Endothelial cell of umbilical vein (primary cell): ENCODE measurements around the gene CTDP1. TPM values are rescaled to one million over a fixed set of nuclear protein-coding genes. Genes with fewer than 3 reads are reported as not detected.

Source experiments
- BruUV-seq: library from RNA; stranded (reverse); fragments of 400-500 nt; replicated peaks from 2 replicates; lab custom pipeline; 2021; lab: Mats Ljungman, UMichigan
- CTCF ChIA-PET: fragments of 300-600, 350-600 bp; sonication (Branson Sonifier 250); formaldehyde crosslinking; loops from one replicate; lab custom pipeline; 2021; ENCODE audit warnings: antibody characterized with exemption, inconsistent platforms; lab: Charles Lee
- POLR2A ChIA-PET: fragments of 300-600, 350-600 bp; sonication (Branson Sonifier 250); formaldehyde crosslinking; loops from one replicate; lab custom pipeline; 2021; ENCODE audit warnings: antibody characterized with exemption, inconsistent platforms; lab: Charles Lee
- DNase-seq: peaks from one replicate; pipeline ENCODE4 v3.0.0-alpha.2; 2011; ENCODE audit warnings: low read depth, low spot score
- FAIRE-seq: peaks from 2 replicates; lab custom pipeline; 2011; peaks lifted over from hg19 to GRCh38; lab: Jason Lieb, UNC
- H2AFZ ChIP-seq: 2 replicates; pipeline ENCODE4 v1.6.0; 2012; ENCODE audit warnings: low read depth, low read length, control low read depth, inconsistent platforms
- H3K27ac ChIP-seq: 2 replicates; pipeline ENCODE4 v1.5.1; 2011; ENCODE audit warnings: low read depth, mild to moderate bottlenecking, control low read depth, low read length, moderate library complexity; ENCODE audit not compliant: insufficient read depth
- H3K27me3 ChIP-seq, 2 experiments: 2 replicates each; pipeline versions ENCODE4 v1.6.0 to v1.6.1; 2011; ENCODE audit warnings: low read length in 2 of 2, mixed read lengths in 1 of 2; ENCODE audit not compliant: control insufficient read depth in 2 of 2, insufficient read depth in 2 of 2
- H3K36me3 ChIP-seq, 2 experiments: 2 replicates in 1 of 2; 3 replicates in 1 of 2; pipeline ENCODE4 v1.5.1; 2011; ENCODE audit warnings: low read length in 2 of 2, mild to moderate bottlenecking in 1 of 2, moderate library complexity in 1 of 2; ENCODE audit not compliant: control insufficient read depth in 2 of 2, insufficient read depth in 2 of 2; ENCODE audit errors: extremely low read depth in 1 of 2
- H3K4me1 ChIP-seq: 3 replicates; pipeline ENCODE4 v1.5.1; 2011; ENCODE audit warnings: mild to moderate bottlenecking, low read length; ENCODE audit not compliant: control insufficient read depth, insufficient read depth; ENCODE audit errors: extremely low read depth
- H3K4me2 ChIP-seq: 2 replicates; pipeline ENCODE4 v1.6.1; 2011; ENCODE audit warnings: low read length, control low read depth, mixed read lengths; ENCODE audit not compliant: insufficient read depth
- H3K4me3 ChIP-seq, 3 experiments: fragments of 200-600 bp in 1 of 3; sonication (generic), shearing (Covaris generic) in 1 of 3; replicated peaks in 1 of 3; 2 replicates each; pipeline ENCODE4 v1.5.1; 2011 to 2016; ENCODE audit warnings: control low read depth in 3 of 3, low read length in 3 of 3, mild to moderate bottlenecking in 2 of 3, inconsistent platforms in 1 of 3, low read depth in 1 of 3, moderate library complexity in 1 of 3; ENCODE audit not compliant: insufficient read depth in 1 of 3
- H3K79me2 ChIP-seq: 2 replicates; pipeline ENCODE4 v1.6.0; 2012; ENCODE audit warnings: low read length, inconsistent platforms; ENCODE audit not compliant: control insufficient read depth, insufficient read depth
- H3K9ac ChIP-seq: replicated peaks from 2 replicates; pipeline ENCODE3; 2011; ENCODE audit warnings: low read length, control low read depth; ENCODE audit not compliant: insufficient read depth; ENCODE audit errors: extremely low read depth
- H3K9me1 ChIP-seq: replicated peaks from 3 replicates; pipeline ENCODE4 v1.6.0; 2011; ENCODE audit warnings: mild to moderate bottlenecking, low read length; ENCODE audit not compliant: control insufficient read depth, insufficient read depth; ENCODE audit errors: extremely low read depth
- H3K9me3 ChIP-seq: replicated peaks from 2 replicates; pipeline ENCODE4 v1.5.1; 2012; ENCODE audit warnings: low read length, inconsistent platforms; ENCODE audit not compliant: control insufficient read depth, insufficient read depth
- H4K20me1 ChIP-seq: replicated peaks from 2 replicates; pipeline ENCODE3; 2011; ENCODE audit warnings: mild to moderate bottlenecking, low read length; ENCODE audit not compliant: control insufficient read depth, insufficient read depth; ENCODE audit errors: extremely low read depth
- EZH2 ChIP-seq: IDR thresholded peaks from 2 replicates; pipeline ENCODE4 v1.6.1; 2012; ENCODE audit warnings: borderline replicate concordance, low read depth, mild to moderate bottlenecking, moderate library complexity, low read length, inconsistent platforms; ENCODE audit not compliant: severe bottlenecking
- FOS ChIP-seq: IDR thresholded peaks from 2 replicates; pipeline ENCODE4 v1.6.1; 2011; ENCODE audit warnings: mild to moderate bottlenecking, low read length, moderate library complexity, borderline replicate concordance; ENCODE audit not compliant: insufficient read depth
- JUN ChIP-seq: IDR thresholded peaks from 2 replicates; pipeline ENCODE4 v1.6.1; 2011; ENCODE audit warnings: borderline replicate concordance, low read depth; ENCODE audit not compliant: insufficient read length, insufficient read depth
- MYC ChIP-seq: IDR thresholded peaks from one replicate; pipeline ENCODE4 v1.6.1; 2011; ENCODE audit warnings: mild to moderate bottlenecking, low read depth, low read length
- POLR2A ChIP-seq: IDR thresholded peaks from 2 replicates; pipeline ENCODE4 v1.6.1; 2012; ENCODE audit warnings: low read depth, mild to moderate bottlenecking, control low read depth, low read length
- POLR2AphosphoS5 ChIP-seq: IDR thresholded peaks from 2 replicates; pipeline ENCODE4 v1.6.1; 2012; ENCODE audit warnings: low read depth, mild to moderate bottlenecking, control low read depth, low read length, moderate library complexity; ENCODE audit not compliant: insufficient read depth
- dilution Hi-C: fragments of 300-500 bp; cut with MboI; formaldehyde crosslinking; loops from one replicate; pipeline ENCODE4 v1.15.0; 2019; ENCODE audit warnings: low sequenced_read_pairs; ENCODE audit not compliant: extremely low pct_ligation_motif_present
- intact Hi-C: fragments of 100-400 bp; cut with micrococcal nuclease; formaldehyde crosslinking; loops from one replicate; pipeline ENCODE4 v1.10.0; 2022
- polyA plus RNA-seq, 4 experiments: library from polyadenylated mRNA; depleted of rRNA in 3 of 4; stranded (reverse) in 3 of 4; unstranded in 1 of 4; fragments of >200 nt; gene quantifications; 2 replicates each; pipeline versions ENCODE4 v1.2.1 to v1.2.3, GENCODE V29; 2011 to 2012; ENCODE audit warnings: missing spikeins in 1 of 4
- total RNA-seq: library from RNA; stranded (reverse); gene quantifications from 2 replicates; pipeline ENCODE4 v1.2.3, GENCODE V29; 2021
- TF ChIP-seq, protein P1 (sequence below): IDR thresholded peaks from 2 replicates; pipeline ENCODE4 v1.6.1; 2011; ENCODE audit not compliant: insufficient read depth, insufficient read length
- TF ChIP-seq, protein P2 (sequence below), 2 donors: IDR thresholded peaks; 1 replicate in 1 of 2; 2 replicates in 1 of 2; pipeline ENCODE4 v1.5.1; 2011; ENCODE audit warnings: low read length in 2 of 2, mild to moderate bottlenecking in 2 of 2, moderate library complexity in 2 of 2, control low read depth in 1 of 2, inconsistent platforms in 1 of 2, low read depth in 1 of 2; ENCODE audit not compliant: insufficient read depth in 1 of 2; ENCODE audit errors: extremely low read depth in 1 of 2

Gene CTDP1
- total and polyA plus RNA-seq, 2 donors (not counting 3 experiments of a cell fraction or from before 2014, with no cell fraction given), result 15.3 to 27.6 TPM

DNA sequence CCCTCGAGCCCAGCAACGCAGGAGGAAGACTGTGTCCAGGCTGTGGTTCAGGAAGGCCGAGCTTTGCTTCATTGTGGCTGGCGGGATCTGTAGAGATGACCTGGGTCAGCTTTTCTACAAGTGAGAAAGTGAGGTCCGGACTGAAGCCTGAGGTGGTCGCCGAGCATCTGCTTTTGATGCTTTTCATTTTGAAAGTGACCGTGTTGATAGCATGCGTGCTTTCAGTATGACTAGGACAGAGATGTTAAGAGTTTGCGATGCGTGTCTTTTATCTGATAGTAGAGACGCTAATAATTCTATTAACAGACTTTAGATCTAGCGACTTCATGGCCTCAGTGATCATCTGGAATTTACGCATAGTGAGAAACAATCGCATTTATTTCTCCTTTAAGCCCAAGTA is 28.1 kb downstream of the CTDP1 start:
- FAIRE-seq (no peak), DNase-seq (no peak)
- no peak for TF ChIP-seq POLR2AphosphoS5
- no peak for TF ChIP-seq POLR2A
- TF ChIP-seq EZH2, result no peak
- H3K9me1 ChIP-seq, result no peaks in the 10 kb centered on the region
- BruUV-seq, result no TSS peak
- H3K36me3 ChIP-seq, result peaks cover 4 to 32% of the 10 kb centered on the region in 2 experiments
- H3K4me3 ChIP-seq, result no peak overlapping the region
- no peak overlapping the region for H3K9ac ChIP-seq
- H3K9me3 ChIP-seq, result no peaks in the 10 kb centered on the region
- intact Hi-C loops (no loop called here), dilution Hi-C loops (no loop called here)
- H3K4me2 ChIP-seq, result no peak overlapping the region
- ChIA-PET POLR2A (no interaction called here), CTCF (no interaction called here)
- no peak overlapping the region for H3K27ac ChIP-seq
- no peaks in the 10 kb centered on the region for H4K20me1 ChIP-seq
- H3K4me1 ChIP-seq, result no peaks in the 10 kb centered on the region
- H3K79me2 ChIP-seq, result peaks cover 4% of the 10 kb centered on the region
- H3K27me3 ChIP-seq, result no peaks in the 10 kb centered on the region
- no peak overlapping the region for H2AFZ ChIP-seq

DNA sequence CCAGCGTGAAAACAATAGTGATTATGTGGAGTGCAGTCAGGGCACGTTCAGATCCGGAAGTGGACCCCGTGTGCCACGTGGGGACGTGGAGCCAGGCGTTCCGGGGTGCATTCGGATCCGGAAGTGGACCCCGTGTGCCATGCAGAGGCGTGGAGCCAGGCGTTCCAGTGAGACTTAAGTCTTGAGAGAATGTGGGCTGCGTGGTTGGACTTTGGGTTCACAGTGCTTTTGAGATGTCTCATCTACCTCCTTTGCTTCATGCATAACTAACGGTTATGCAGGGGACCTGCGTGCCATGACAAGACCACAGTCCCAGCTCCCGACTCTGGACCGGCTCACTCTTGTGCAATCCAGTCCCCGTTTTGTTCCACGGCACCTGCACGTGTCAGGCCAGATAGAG is 28.8 kb downstream of the CTDP1 start:
- H3K36me3 ChIP-seq, result peaks cover 6 to 32% of the 10 kb centered on the region in 2 experiments
- no peak overlapping the region for H3K27ac ChIP-seq
- H3K9me3 ChIP-seq, result no peaks in the 10 kb centered on the region
- no peak overlapping the region for H3K9ac ChIP-seq
- no peaks in the 10 kb centered on the region for H3K9me1 ChIP-seq
- CTCF ChIA-PET, result no interaction called here
- TF ChIP-seq MYC, result no peak
- TF ChIP-seq, protein P1, sequence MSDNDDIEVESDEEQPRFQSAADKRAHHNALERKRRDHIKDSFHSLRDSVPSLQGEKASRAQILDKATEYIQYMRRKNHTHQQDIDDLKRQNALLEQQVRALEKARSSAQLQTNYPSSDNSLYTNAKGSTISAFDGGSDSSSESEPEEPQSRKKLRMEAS, result no peak
- TF ChIP-seq FOS, result no peak
- TF ChIP-seq JUN, result no peak
- TF ChIP-seq POLR2AphosphoS5, result no peak
- TF ChIP-seq, protein P2, sequence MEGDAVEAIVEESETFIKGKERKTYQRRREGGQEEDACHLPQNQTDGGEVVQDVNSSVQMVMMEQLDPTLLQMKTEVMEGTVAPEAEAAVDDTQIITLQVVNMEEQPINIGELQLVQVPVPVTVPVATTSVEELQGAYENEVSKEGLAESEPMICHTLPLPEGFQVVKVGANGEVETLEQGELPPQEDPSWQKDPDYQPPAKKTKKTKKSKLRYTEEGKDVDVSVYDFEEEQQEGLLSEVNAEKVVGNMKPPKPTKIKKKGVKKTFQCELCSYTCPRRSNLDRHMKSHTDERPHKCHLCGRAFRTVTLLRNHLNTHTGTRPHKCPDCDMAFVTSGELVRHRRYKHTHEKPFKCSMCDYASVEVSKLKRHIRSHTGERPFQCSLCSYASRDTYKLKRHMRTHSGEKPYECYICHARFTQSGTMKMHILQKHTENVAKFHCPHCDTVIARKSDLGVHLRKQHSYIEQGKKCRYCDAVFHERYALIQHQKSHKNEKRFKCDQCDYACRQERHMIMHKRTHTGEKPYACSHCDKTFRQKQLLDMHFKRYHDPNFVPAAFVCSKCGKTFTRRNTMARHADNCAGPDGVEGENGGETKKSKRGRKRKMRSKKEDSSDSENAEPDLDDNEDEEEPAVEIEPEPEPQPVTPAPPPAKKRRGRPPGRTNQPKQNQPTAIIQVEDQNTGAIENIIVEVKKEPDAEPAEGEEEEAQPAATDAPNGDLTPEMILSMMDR (IDR thresholded peaks at IDR 0.05; ENCODE audit: extremely low read depth in 1 of 2, insufficient read depth in 1 of 2, low read depth in 1 of 2, low read length in 2 of 2), result no peak
- no peak for TF ChIP-seq POLR2A
- intact Hi-C loops, result no loop called here
- BruUV-seq, result no TSS peak
- dilution Hi-C loops, result no loop called here
- H3K4me3 ChIP-seq, result no peak overlapping the region
- H3K4me1 ChIP-seq, result no peaks in the 10 kb centered on the region
- no peak for DNase-seq
- H3K79me2 ChIP-seq, result peaks cover 3% of the 10 kb centered on the region
- H4K20me1 ChIP-seq, result no peaks in the 10 kb centered on the region
- no peaks in the 10 kb centered on the region for H3K27me3 ChIP-seq
- H2AFZ ChIP-seq, result no peak overlapping the region
- POLR2A ChIA-PET, result no interaction called here
- no peak for FAIRE-seq
- H3K4me2 ChIP-seq, result no peak overlapping the region
